ENCODE data around the gene MGAT5B. TPM values are rescaled to one million over a fixed set of nuclear protein-coding genes. Genes with fewer than 3 reads are reported as not detected.

MGAT5B gene
- total RNA-seq, 1 donor = 0.36 TPM

DNA sequence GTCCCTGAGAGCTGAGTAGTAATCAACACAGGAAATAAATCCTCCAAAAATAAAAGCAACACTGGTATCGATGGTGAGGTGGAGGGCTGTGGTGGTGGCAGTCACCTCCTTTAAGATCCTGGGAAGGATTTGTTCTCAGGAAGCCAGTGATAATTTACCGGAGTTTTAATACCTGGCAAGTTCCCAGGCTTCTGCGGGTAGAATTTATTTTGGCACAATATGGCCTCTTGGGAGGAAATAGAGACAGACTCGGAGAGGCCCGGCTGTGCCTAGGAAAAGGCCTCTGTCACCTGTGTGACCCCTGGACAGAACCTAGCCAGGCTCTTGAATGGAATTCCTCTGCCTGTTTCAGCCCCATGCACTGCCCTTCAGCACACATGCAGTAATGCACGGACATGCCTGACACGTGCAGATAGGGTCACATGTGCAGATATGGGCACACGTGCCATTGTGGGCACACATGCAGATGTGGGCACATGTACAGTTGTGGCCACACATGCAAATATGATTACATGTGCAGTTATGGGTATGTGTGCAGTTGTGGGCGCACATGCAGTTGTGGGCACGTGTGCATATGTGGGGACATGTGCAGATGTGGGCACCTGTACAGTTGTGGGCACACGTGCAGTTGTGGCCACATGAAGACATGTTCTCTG lies 33.5 kb downstream of the MGAT5B start:
- no peaks in the 10 kb centered on the region for H3K79me2 ChIP-seq (ENCODE audit: insufficient read depth, low read length)
- H3K27ac ChIP-seq (ENCODE audit: low read depth, low read length) = no peak overlapping the region
- H2AFZ ChIP-seq (ENCODE audit: low read length) = no peak overlapping the region
- H3K4me1 ChIP-seq (ENCODE audit: insufficient read depth, low read length) = no peaks in the 10 kb centered on the region
- TF ChIP-seq, protein P1, sequence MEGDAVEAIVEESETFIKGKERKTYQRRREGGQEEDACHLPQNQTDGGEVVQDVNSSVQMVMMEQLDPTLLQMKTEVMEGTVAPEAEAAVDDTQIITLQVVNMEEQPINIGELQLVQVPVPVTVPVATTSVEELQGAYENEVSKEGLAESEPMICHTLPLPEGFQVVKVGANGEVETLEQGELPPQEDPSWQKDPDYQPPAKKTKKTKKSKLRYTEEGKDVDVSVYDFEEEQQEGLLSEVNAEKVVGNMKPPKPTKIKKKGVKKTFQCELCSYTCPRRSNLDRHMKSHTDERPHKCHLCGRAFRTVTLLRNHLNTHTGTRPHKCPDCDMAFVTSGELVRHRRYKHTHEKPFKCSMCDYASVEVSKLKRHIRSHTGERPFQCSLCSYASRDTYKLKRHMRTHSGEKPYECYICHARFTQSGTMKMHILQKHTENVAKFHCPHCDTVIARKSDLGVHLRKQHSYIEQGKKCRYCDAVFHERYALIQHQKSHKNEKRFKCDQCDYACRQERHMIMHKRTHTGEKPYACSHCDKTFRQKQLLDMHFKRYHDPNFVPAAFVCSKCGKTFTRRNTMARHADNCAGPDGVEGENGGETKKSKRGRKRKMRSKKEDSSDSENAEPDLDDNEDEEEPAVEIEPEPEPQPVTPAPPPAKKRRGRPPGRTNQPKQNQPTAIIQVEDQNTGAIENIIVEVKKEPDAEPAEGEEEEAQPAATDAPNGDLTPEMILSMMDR (IDR thresholded peaks at IDR 0.05; ENCODE audit: extremely low read depth, low read depth, low read length) = no peak
- H3K9me3 ChIP-seq (ENCODE audit: low read depth, low read length) = no peaks in the 10 kb centered on the region
- H3K4me3 ChIP-seq (ENCODE audit: insufficient read depth, low read length) = no peak overlapping the region
- H4K20me1 ChIP-seq (ENCODE audit: insufficient read depth, low read length) = no peaks in the 10 kb centered on the region
- H3K27me3 ChIP-seq (ENCODE audit: insufficient read depth, low read length) = no peaks in the 10 kb centered on the region
- H3K4me2 ChIP-seq (ENCODE audit: insufficient read depth, low read length) = no peak overlapping the region
- H3K36me3 ChIP-seq (ENCODE audit: insufficient read depth, low read length) = no peaks in the 10 kb centered on the region
- DNase-seq (ENCODE audit: insufficient read length, low spot score, missing footprints) = no peak

DNA sequence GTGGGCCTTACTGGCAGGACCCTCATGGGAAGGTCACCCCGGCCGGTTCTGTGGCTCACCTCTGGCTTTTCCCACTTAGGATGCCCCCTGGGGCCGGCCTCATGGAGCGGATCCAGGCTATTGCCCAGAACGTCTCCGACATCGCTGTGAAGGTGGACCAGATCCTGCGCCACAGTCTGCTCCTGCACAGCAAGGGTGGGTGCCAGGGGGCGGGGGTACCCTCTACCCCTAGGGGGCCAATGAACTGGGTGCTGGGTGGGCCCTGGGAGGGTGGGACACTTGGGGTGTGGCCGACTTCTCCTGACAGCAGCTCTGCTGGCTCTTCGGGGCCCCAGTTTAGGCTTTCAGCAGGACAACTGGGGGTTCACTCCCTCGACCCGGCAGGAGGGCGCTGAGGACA lies 34.3 kb downstream of the MGAT5B start:
- no peaks in the 10 kb centered on the region for H4K20me1 ChIP-seq (ENCODE audit: insufficient read depth, low read length)
- H3K4me2 ChIP-seq (ENCODE audit: insufficient read depth, low read length) = no peak overlapping the region
- no peak for DNase-seq (ENCODE audit: insufficient read length, low spot score, missing footprints)
- no peaks in the 10 kb centered on the region for H3K4me1 ChIP-seq (ENCODE audit: insufficient read depth, low read length)
- H3K4me3 ChIP-seq (ENCODE audit: insufficient read depth, low read length) = no peak overlapping the region
- no peaks in the 10 kb centered on the region for H3K27me3 ChIP-seq (ENCODE audit: insufficient read depth, low read length)
- TF ChIP-seq, protein P1 (IDR thresholded peaks at IDR 0.05; ENCODE audit: extremely low read depth, low read depth, low read length) = no peak
- no peaks in the 10 kb centered on the region for H3K79me2 ChIP-seq (ENCODE audit: insufficient read depth, low read length)
- no peak overlapping the region for H2AFZ ChIP-seq (ENCODE audit: low read length)
- H3K9me3 ChIP-seq (ENCODE audit: low read depth, low read length) = no peaks in the 10 kb centered on the region
- no peak overlapping the region for H3K27ac ChIP-seq (ENCODE audit: low read depth, low read length)
- H3K36me3 ChIP-seq (ENCODE audit: insufficient read depth, low read length) = no peaks in the 10 kb centered on the region

DNA sequence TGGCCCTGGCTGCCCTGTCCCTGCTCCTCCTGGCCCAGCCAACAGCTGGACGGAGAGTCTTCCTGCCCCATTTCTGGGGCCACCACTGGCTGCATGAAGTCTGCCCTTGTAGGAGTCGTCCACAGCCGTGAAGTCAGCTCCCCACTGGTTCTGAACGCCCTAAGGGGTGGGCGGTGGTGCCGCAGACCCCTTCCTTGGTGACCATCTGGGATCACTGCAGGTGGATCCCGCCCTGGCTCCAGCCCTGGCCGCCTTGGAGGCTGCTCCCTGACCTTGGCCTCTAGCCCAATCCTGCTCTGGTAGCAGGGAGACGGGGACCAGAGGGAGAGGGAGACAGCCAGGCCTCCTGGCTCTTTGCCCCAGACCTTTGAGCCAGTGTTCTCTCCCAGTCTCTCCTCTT lies 35.4 kb downstream of the MGAT5B start:
- Histone ChIP-seq H3K36me3 (ENCODE audit: insufficient read depth, low read length) (no peaks in the 10 kb centered on the region), H3K4me3 (ENCODE audit: insufficient read depth, low read length) (no peak overlapping the region), H4K20me1 (ENCODE audit: insufficient read depth, low read length) (no peaks in the 10 kb centered on the region)

DNA sequence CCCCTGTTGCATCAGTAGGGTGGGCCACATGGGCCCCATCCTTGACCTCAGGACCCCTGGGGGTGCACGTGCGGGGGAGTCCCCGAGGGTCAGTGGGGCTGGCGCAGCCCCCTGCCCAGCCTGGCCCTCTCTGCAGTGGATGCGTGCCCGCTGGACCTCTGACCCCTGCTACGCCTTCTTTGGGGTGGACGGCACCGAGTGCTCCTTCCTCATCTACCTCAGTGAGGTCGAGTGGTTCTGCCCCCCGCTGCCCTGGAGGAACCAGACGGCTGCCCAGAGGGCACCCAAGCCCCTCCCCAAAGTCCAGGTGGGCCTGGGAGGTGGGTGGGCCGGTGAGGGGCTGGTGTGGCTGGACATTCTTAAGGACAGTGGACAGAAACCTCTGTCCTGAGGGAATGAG lies 35.9 kb downstream of the MGAT5B start:
- Histone ChIP-seq H3K27ac (ENCODE audit: low read depth, low read length) (no peak overlapping the region), H3K4me3 (ENCODE audit: insufficient read depth, low read length) (no peak overlapping the region), H3K27me3 (ENCODE audit: insufficient read depth, low read length) (no peaks in the 10 kb centered on the region), H3K4me1 (ENCODE audit: insufficient read depth, low read length) (no peaks in the 10 kb centered on the region), H3K9me3 (ENCODE audit: low read depth, low read length) (no peaks in the 10 kb centered on the region), H3K79me2 (ENCODE audit: insufficient read depth, low read length) (no peaks in the 10 kb centered on the region), H2AFZ (ENCODE audit: low read length) (no peak overlapping the region), H3K4me2 (ENCODE audit: insufficient read depth, low read length) (no peak overlapping the region), H3K36me3 (ENCODE audit: insufficient read depth, low read length) (no peaks in the 10 kb centered on the region), H4K20me1 (ENCODE audit: insufficient read depth, low read length) (no peaks in the 10 kb centered on the region)
- DNase-seq (ENCODE audit: insufficient read length, low spot score, missing footprints) = no peak
- TF ChIP-seq, protein P1 (IDR thresholded peaks at IDR 0.05; ENCODE audit: extremely low read depth, low read depth, low read length) = no peak

More for the DNA sequence above, 35.4 kb downstream of the MGAT5B start:
- DNase-seq (ENCODE audit: insufficient read length, low spot score, missing footprints) = no peak
- no peaks in the 10 kb centered on the region for H3K4me1 ChIP-seq (ENCODE audit: insufficient read depth, low read length)
- H3K79me2 ChIP-seq (ENCODE audit: insufficient read depth, low read length) = no peaks in the 10 kb centered on the region
- H3K4me2 ChIP-seq (ENCODE audit: insufficient read depth, low read length) = no peak overlapping the region
- H2AFZ ChIP-seq (ENCODE audit: low read length) = no peak overlapping the region
- no peaks in the 10 kb centered on the region for H3K27me3 ChIP-seq (ENCODE audit: insufficient read depth, low read length)
- TF ChIP-seq, protein P1 (IDR thresholded peaks at IDR 0.05; ENCODE audit: extremely low read depth, low read depth, low read length) = no peak
- no peaks in the 10 kb centered on the region for H3K9me3 ChIP-seq (ENCODE audit: low read depth, low read length)
- no peak overlapping the region for H3K27ac ChIP-seq (ENCODE audit: low read depth, low read length)

All from osteoblast (primary cell).